Measurements from ENCODE around the gene PRDM16.

The PRDM16 gene

DNA sequence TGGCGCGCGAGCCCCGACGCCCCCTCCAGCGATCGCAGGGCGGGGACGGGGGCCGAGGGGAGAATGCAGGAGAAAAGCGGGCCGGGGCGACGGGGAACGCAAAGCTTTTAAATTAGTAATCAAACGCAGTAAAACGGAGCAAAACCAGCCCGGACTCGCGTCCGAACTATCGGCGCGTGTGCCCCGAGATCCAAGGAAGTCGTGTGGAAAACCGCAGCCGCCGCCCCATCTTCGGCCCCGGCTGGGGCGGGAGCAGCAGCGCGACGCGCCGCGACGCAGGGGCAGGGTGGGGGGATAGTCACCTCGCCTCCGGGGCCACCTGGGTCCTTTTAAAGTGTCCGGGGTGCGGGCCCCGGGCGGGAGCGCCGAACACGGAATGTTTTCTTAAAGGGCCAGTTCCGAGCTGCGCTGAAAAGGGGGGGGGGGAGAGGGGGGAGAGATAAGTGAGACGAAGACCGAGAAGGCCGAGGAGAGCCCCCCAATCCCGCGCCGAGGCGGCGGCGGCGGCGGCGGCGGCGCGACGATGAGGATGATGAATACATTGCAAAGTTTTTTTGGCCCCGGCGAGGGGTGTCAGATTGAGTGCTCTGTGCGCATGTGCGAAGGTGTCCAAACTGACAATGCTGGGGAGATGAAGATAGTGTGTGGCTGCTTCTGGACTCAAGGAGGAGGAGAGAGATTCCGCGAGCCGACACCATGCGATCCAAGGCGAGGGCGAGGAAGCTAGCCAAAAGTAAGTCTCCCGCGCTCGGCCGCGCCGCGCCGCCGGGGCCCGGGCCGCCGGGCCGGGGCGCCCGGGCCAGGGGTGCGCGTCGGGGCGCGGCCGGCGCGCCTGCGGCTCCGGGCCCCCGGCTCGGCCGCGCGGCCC, at the start of gene PRDM16:
TSS of gene PRDM16 (plus strand) at position 640 of the 868 bp plus-strand sequence. CDS start at position 697, 57 bp downstream.
- DNase-seq, result no peak

GRCh38 chr1:3019516-3020051, 49.4 kb upstream of the PRDM16 start:
- no peak for DNase-seq

DNA sequence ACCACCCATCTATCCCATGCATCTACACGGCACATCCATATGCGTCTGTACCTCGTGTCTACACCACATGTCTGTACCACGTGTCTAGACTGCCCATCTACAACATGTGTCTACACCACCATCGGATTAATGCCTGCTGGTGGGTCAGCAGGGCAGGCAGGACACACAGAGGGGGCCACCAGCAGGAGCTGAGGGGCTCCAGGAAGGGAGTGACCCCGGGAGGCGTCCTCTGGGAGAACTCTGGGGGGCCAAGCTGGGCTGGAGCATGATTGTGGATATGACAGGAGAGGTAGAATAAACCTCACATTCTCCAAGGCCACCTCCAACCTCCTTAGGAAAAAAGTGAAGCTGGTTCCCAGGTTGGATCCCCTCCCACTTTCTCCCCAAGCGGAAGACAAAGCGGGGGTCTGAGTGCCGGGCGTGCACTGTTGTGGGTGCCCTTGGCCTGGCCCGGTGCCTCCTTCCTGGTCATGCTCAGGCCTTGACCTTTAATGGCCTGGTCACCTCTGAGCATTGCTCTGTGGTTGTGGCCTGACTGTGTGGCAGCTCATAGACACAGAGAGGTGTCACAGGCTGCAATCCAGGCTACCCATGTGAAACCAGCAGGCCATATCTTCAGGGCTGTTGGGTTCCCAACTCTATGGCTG, 48.6 kb upstream of the PRDM16 start:
- DNase-seq, result no peak

DNA sequence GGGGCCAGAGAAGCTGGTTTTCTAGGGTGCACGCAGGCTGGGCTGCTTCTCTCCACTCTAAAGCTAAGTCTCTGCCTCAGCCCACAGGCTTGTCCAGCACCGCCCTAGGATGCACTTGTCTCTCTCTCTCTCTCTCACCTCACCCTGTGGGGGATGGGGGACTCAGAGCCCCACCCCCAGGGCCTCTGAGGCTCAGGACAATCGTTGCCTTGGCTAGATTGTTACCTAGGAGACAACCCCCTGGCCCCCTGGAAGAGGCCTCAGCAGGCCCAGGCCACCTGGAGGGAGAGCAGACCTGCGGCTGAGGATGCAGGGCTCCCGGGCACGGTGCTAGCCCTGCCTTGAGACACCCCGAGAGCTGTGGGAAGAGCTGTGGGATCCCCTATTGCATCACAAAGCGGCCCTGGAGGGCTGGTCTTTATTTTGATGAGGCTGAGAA, 47.8 kb upstream of the PRDM16 start, which contains the start of gene ACTRT2:
TSS of gene ACTRT2 (plus strand) at position 235 of the 439 bp plus-strand sequence. CDS start 220 bp downstream, outside the sequence.
- DNase-seq, result no peak

DNA sequence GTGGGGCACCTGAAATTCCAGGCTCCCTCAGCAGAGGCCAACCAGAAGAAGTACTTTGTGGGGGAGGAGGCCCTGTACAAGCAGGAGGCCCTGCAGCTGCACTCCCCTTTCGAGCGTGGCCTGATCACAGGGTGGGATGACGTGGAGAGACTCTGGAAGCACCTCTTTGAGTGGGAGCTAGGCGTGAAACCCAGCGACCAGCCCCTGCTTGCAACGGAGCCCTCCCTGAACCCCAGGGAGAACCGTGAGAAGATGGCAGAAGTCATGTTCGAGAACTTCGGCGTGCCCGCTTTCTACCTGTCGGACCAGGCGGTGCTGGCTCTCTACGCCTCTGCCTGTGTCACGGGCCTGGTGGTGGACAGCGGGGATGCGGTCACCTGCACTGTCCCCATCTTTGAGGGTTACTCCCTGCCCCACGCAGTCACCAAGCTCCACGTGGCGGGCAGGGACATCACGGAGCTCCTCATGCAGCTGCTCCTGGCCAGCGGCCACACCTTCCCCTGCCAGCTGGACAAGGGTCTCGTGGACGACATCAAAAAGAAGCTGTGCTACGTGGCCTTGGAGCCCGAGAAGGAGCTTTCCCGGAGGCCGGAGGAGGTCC, 47.1 kb upstream of the PRDM16 start:
- DNase-seq, result no peak

- DNase-seq, result no peak
Observed at GRCh38 chr1:3022511-3022973, 46.5 kb upstream of the PRDM16 start.

- no peak for DNase-seq
Observed at GRCh38 chr1:3022976-3023375, 46.0 kb upstream of the PRDM16 start.

GRCh38 chr1:3024019-3024418, 45.0 kb upstream of the PRDM16 start:
- no peak for DNase-seq

DNA sequence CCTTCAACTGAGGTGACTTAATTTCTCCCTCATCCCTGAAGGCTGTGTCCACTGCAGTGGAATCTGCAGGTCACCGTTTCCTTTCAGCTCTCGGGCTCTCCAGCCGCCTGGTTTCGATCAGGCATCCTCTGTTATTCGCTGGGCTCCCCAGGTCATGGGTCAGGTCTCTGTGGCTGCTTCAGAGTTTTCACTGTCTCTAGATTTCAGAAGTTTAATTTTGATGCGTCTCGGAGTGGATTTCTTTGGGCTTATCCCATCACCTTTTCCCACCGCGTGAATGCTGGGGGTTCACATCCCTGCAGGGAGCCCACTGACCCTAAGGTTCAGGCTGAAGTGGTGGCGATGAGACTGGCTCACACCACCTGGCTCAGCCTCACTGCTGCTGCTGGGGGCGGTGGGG, 44.4 kb upstream of the PRDM16 start:
- no peak for DNase-seq

- DNase-seq, result no peak
Observed at GRCh38 chr1:3026124-3026523, 42.9 kb upstream of the PRDM16 start.

DNA sequence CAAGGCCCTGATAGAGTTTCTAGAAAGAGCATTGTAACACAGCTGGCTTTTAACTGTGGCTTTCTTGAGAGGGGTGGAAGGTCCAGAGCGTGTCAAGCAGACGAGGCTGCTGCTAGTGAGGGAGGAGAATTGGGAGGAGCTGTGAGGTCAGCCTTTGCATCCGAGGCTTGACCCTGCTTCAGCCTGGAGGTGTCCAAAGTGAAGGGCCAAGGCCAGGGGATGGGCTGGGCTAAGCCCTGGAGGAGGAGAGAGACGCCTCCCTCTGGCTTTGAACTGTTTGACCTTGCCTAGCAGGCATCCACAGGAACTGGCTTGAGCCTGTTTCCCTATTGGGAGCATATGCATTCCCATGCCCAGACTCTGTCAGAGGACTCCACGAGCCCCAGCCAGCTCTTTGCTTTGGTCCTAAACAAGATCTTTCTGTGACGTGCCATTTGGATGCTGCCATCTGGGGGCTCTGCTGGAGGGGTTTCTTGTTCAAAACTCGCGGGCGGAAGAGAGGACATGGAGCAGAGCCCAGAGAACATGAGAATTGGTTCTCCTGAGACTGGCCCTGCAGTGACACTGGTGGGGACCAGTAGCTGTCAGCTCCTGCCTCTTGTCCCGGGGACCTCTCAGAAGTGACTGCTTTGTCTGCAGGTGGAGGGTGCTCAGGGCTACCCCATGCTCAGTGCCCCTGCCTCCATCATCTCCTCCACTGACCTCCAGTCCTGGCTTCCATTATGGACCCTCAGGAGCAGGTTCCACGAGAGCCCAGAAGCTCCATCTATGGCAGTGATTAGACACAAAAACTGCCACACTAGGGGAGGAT, 42.2 kb upstream of the PRDM16 start:
- DNase-seq, result no peak

- DNase-seq, result no peak
Observed at GRCh38 chr1:3027611-3028371, 41.2 kb upstream of the PRDM16 start.

- DNase-seq, result no peak
Observed at GRCh38 chr1:3028531-3029282, 40.3 kb upstream of the PRDM16 start.

GRCh38 chr1:3029481-3029961, 39.5 kb upstream of the PRDM16 start:
- DNase-seq, result no peak

DNA sequence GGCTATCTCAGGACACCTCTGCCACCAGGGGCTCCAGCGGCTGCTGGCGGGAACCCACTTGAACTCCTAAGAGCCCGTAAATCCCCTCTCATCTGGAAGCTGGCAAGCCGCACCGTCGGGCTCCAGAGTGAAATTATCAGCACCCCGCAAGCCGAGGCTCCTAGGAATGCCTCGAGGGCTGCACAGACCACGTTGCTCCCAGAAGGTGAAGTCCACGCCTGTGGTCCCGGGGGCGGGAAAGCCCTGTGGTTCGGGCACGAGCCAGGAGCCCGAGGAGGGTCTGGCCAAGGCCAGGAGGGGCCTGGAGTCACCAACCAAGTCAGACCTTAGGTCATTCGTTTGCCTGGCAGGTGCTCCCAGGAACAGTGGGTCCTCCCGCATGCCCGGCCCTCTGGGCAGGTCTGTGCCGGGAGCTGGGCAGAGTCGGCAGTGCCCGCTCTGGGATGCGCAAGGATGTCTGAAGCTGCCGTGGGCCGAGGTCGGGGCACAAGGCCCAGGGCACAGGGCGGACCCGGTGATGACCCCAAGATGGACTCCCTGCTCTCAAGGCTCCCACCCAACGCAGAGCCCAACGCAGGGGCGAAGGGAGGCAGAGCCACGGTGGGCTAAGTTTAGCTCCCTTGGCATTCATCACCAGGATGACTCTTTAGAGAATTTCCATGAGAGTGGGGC, 38.9 kb upstream of the PRDM16 start:
- no peak for DNase-seq

GRCh38 chr1:3030663-3031381, 38.2 kb upstream of the PRDM16 start:
- DNase-seq, result no peak

GRCh38 chr1:3031401-3032221, 37.4 kb upstream of the PRDM16 start:
- DNase-seq, result no peak

- DNase-seq, result no peak
Observed at GRCh38 chr1:3032371-3033039, 36.5 kb upstream of the PRDM16 start.

Measured in NCI-H1048 (cell line).